ENCODE data around the gene KREMEN2. TPM values are rescaled to one million over a fixed set of nuclear protein-coding genes. Genes with fewer than 3 reads are reported as not detected.

The KREMEN2 gene
- total RNA-seq, 2 experiments from 2014 or later = 0.08 TPM; not detected in 1

DNA sequence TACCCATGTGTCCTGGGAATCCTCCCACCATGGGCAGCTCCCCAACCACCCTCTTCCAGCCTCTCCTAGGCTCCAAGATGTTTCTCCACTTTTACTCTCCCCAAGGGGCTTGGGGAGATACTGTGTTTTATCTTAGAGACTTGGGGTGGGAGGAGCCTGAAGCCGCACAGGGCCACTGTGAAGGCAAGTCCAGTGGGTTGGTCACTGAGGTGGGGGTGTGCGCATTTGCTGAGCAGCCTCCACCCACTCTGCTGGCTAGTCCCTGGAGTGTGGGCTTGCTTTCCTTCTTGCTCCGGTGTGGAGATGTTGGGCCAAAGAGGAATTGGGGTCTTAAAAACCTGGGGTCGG is 44.6 kb downstream of the KREMEN2 start:
- Mint-ChIP-seq H3K4me1 (peaks cover 31% of the 10 kb centered on the region), H3K4me3 (no peak overlapping the region), H3K27me3 (peaks cover 32% of the 10 kb centered on the region), H3K27ac (no peak overlapping the region), H3K9me3 (no peaks in the 10 kb centered on the region), H3K36me3 (ENCODE audit: low read depth) (no peaks in the 10 kb centered on the region)
- ChIA-PET POLR2A (no interaction called here), CTCF (interaction anchor here (0.7 to 2.6 kb wide), 4 partner anchors 11 to 19 kb away, joined by 3 to 15 read pairs (median 8); partner anchors contain the start of gene TNFRSF12A)
- no peak for DNase-seq

DNA sequence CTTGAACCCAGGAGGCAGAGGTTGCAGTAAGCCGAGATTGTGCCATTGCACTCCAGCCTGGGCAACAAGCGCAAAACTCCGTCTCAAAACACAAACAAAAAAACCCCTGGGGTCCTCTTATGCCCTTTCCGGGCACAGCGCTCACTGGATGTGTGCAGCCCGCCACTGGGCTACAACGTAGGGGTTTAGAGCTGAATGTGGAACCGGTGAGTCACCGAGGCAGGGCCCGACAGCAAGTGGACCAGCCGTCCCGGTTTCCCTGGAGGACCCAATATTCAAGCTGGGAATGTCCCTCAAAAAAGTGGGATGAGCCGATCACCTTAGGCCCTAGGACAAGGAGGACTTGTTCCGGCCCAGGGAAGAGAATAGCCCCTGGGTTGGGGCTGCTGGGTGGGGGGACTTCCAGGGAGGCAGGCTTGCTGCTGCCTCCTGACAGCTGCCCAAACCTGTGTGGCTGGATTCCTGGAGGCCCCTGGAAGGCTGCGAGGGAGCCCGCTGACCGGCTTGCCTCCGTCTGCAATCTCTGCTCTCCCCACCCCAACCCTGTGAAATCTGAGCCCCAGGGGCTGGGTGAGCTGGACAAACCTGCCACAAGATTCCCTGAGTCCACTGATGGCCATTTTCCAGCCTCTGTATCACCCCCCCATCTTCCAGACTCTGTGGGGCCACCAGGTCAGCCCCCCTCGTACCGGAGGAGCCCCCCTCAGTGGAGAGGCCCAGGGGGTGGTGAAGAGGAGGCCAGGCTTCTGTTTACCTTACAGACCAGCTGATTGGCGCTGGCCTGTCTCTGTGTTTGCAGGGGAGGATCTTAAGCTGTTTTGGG is 45.7 kb downstream of the KREMEN2 start:
- Mint-ChIP-seq H3K27me3 (peaks cover 37% of the 10 kb centered on the region), H3K4me3 (no peak overlapping the region), H3K27ac (no peak overlapping the region), H3K4me1 (peaks cover 27% of the 10 kb centered on the region), H3K36me3 (ENCODE audit: low read depth) (no peaks in the 10 kb centered on the region), H3K9me3 (no peaks in the 10 kb centered on the region)
- ChIA-PET CTCF (interaction anchor here (0.8 to 1.9 kb wide), 4 partner anchors 10 to 18 kb away, joined by 3 to 8 read pairs (median 4); partner anchors contain the start of gene TNFRSF12A), POLR2A (no interaction called here)
- DNase-seq = no peak

GRCh38 chr16:3010510-3010909 is 46.4 kb downstream of the KREMEN2 start:
- H3K9me3 Mint-ChIP-seq = no peaks in the 10 kb centered on the region
- no peak for DNase-seq
- ChIA-PET POLR2A (no interaction called here), CTCF (interaction anchor here (0.8 to 1.9 kb wide), 4 partner anchors 9 to 17 kb away, joined by 3 to 8 read pairs (median 4); partner anchors contain the start of gene TNFRSF12A)
- peaks cover 25% of the 10 kb centered on the region for H3K4me1 Mint-ChIP-seq
- H3K36me3 Mint-ChIP-seq (ENCODE audit: low read depth) = no peaks in the 10 kb centered on the region
- no peak overlapping the region for H3K4me3 Mint-ChIP-seq
- peaks cover 35% of the 10 kb centered on the region for H3K27me3 Mint-ChIP-seq
- no peak overlapping the region for H3K27ac Mint-ChIP-seq

GRCh38 chr16:3012246-3012645 is 48.2 kb downstream of the KREMEN2 start:
- no peak overlapping the region for H3K4me3 Mint-ChIP-seq
- no peak overlapping the region for H3K27ac Mint-ChIP-seq
- ChIA-PET POLR2A (no interaction called here), CTCF (interaction anchor here (1.0 to 1.8 kb wide), 3 partner anchors 16 to 23 kb away, joined by 3 to 5 read pairs (median 3); no protein-coding TSS in a partner anchor)
- H3K36me3 Mint-ChIP-seq (ENCODE audit: low read depth) = no peaks in the 10 kb centered on the region
- DNase-seq = no peak
- H3K4me1 Mint-ChIP-seq = peaks cover 17% of the 10 kb centered on the region
- peaks cover 29% of the 10 kb centered on the region for H3K27me3 Mint-ChIP-seq
- H3K9me3 Mint-ChIP-seq = no peaks in the 10 kb centered on the region

DNA sequence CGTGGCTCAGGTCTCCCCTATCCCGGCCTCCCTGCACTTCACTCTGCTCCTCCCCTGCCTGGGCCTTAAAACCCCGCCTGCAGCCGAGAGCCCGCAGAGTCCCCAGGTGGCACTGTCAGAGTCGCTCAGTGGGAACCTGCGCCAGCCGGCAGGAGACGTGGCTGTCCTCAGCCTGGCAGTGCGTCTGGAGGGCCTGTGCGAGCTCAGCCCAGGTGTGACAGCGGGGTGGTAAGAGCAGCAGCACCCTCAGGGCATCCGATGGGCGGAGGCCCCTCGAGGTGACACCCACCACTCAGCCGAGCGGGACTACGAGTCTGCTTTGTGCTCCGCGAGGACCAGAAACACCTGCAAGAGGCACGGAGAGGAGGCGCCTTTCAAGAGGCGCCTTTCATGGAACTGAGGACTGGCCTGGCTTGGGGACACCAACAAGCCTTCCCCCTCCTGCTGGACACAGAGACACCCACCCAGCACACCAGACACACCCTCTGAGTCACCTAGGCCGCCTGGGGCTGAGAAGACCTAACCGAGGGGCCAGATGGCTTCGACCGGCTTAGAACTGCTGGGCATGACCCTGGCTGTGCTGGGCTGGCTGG is 48.8 kb downstream of the KREMEN2 start, which contains the start of gene CLDN9:
Gene CLDN9 (plus strand): TSS at position 96 of the 593 bp plus-strand sequence. CDS start 440 bp downstream, at position 536.
- Mint-ChIP-seq H3K36me3 (ENCODE audit: low read depth) (no peaks in the 10 kb centered on the region), H3K4me1 (peaks cover 10% of the 10 kb centered on the region), H3K4me3 (no peak within 1 kb of the TSS), H3K9me3 (no peaks in the 10 kb centered on the region), H3K27ac (no peak within 1 kb of the TSS), H3K27me3 (peaks cover 26% of the 10 kb centered on the region)
- no peak for DNase-seq
- CTCF ChIA-PET = interaction anchor here (1.1 to 1.8 kb wide), 2 partner anchors 15 to 19 kb away, joined by 3 to 5 read pairs; no protein-coding TSS in a partner anchor
- POLR2A ChIA-PET = no interaction called here

DNA sequence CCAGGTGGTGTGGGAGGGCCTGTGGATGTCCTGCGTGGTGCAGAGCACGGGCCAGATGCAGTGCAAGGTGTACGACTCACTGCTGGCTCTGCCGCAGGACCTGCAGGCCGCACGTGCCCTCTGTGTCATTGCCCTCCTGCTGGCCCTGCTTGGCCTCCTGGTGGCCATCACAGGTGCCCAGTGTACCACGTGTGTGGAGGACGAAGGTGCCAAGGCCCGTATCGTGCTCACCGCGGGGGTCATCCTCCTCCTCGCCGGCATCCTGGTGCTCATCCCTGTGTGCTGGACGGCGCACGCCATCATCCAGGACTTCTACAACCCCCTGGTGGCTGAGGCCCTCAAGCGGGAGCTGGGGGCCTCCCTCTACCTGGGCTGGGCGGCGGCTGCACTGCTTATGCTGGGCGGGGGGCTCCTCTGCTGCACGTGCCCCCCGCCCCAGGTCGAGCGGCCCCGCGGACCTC is 49.4 kb downstream of the KREMEN2 start:
- POLR2A ChIA-PET = no interaction called here
- Mint-ChIP-seq H3K27me3 (peaks cover 28% of the 10 kb centered on the region), H3K27ac (no peak overlapping the region), H3K4me1 (peaks cover 9% of the 10 kb centered on the region), H3K4me3 (no peak overlapping the region), H3K36me3 (ENCODE audit: low read depth) (no peaks in the 10 kb centered on the region), H3K9me3 (no peaks in the 10 kb centered on the region)
- CTCF ChIA-PET = interaction anchor here (0.6 to 0.7 kb wide), 2 partner anchors 14 to 992 kb away, joined by 3 to 4 read pairs; no protein-coding TSS in a partner anchor
- no peak for DNase-seq

DNA sequence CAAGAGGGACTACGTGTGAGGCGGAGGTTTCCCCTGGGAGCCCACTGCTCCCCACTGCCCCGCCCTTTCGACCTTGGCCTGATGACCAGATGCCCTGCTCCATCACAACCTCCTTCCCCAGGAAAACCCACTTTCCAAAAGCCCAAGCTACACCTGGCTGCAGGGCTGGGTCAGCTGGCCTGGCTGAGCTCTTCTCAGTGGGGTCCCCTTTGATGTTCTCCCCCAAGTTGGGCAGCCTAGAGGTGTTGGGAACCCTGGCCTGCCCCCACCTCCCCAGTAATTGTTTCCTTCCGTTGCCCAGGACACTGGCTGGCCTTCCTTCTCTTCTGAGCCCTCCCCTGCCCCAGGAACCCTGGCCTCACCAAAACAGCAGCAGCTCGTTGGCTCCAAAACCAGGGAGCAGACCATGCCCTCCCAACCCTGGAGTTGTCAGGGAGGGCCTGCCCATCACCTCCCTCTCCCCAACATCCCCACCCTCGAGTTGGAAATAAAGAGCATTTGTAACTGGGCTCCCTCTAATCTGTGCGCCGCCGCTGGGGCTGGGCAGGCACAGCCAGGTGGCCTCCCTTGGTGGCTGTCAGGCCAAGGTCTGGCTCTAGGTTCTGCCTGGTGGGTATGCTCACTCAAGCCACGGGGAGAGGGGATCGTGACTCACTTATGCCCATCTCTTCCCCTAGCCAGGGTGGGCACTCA is 50.1 kb downstream of the KREMEN2 start:
- CTCF ChIA-PET = interaction anchor here (0.6 to 0.7 kb wide), 2 partner anchors 13 to 992 kb away, joined by 3 to 4 read pairs; no protein-coding TSS in a partner anchor
- H3K36me3 Mint-ChIP-seq (ENCODE audit: low read depth) = no peaks in the 10 kb centered on the region
- H3K9me3 Mint-ChIP-seq = no peaks in the 10 kb centered on the region
- H3K4me1 Mint-ChIP-seq = peaks cover 5% of the 10 kb centered on the region
- peaks cover 31% of the 10 kb centered on the region for H3K27me3 Mint-ChIP-seq
- POLR2A ChIA-PET = no interaction called here
- no peak for DNase-seq
- H3K27ac Mint-ChIP-seq = no peak overlapping the region
- H3K4me3 Mint-ChIP-seq = no peak overlapping the region

GRCh38 chr16:3014971-3015370 is 50.9 kb downstream of the KREMEN2 start:
- CTCF ChIA-PET = no interaction called here
- POLR2A ChIA-PET = no interaction called here
- no peak overlapping the region for H3K4me3 Mint-ChIP-seq

GRCh38 chr16:3015865-3016521 is 51.9 kb downstream of the KREMEN2 start:
- peaks cover 15% of the 10 kb centered on the region for H3K4me1 Mint-ChIP-seq
- H3K27me3 Mint-ChIP-seq = peaks cover 32% of the 10 kb centered on the region
- POLR2A ChIA-PET = no interaction called here
- H3K4me3 Mint-ChIP-seq = no peak overlapping the region
- DNase-seq = no peak
- CTCF ChIA-PET = no interaction called here
- no peak overlapping the region for H3K27ac Mint-ChIP-seq
- no peaks in the 10 kb centered on the region for H3K9me3 Mint-ChIP-seq
- no peaks in the 10 kb centered on the region for H3K36me3 Mint-ChIP-seq (ENCODE audit: low read depth)

More at GRCh38 chr16:3014971-3015370, 50.9 kb downstream of the KREMEN2 start:
- no peaks in the 10 kb centered on the region for H3K36me3 Mint-ChIP-seq (ENCODE audit: low read depth)
- DNase-seq = no peak
- no peaks in the 10 kb centered on the region for H3K9me3 Mint-ChIP-seq
- peaks cover 32% of the 10 kb centered on the region for H3K27me3 Mint-ChIP-seq
- H3K4me1 Mint-ChIP-seq = peaks cover 10% of the 10 kb centered on the region
- no peak overlapping the region for H3K27ac Mint-ChIP-seq

GRCh38 chr16:3017344-3017743 is 53.3 kb downstream of the KREMEN2 start:
- no peaks in the 10 kb centered on the region for H3K36me3 Mint-ChIP-seq (ENCODE audit: low read depth)
- POLR2A ChIA-PET = no interaction called here
- H3K27me3 Mint-ChIP-seq = peaks cover 27% of the 10 kb centered on the region

More at GRCh38 chr16:3017344-3017743, 53.3 kb downstream of the KREMEN2 start:
- no peak overlapping the region for H3K4me3 Mint-ChIP-seq
- H3K9me3 Mint-ChIP-seq = no peaks in the 10 kb centered on the region
- peaks cover 28% of the 10 kb centered on the region for H3K4me1 Mint-ChIP-seq
- CTCF ChIA-PET = interaction anchor here (8.0 kb wide), 1 partner anchor 15 kb away, joined by 90 read pairs; no protein-coding TSS in a partner anchor
- no peak for DNase-seq
- no peak overlapping the region for H3K27ac Mint-ChIP-seq
